NCI-H146 treated with DMSO at 0.1 percent for 48 hours (cell line): Measurements from ENCODE around the gene DNM2.
"Not testable (repeated sequence)": the region's sequence is repeated elsewhere in the genome, so short reads cannot be mapped to it uniquely, and the experiment has no call there.

Source experiments
- DNase-seq: peaks from one replicate; lab custom pipeline; 2025; ENCODE audit not compliant: unreplicated experiment; lab: John Stamatoyannopoulos, UW

The DNM2 gene

DNA sequence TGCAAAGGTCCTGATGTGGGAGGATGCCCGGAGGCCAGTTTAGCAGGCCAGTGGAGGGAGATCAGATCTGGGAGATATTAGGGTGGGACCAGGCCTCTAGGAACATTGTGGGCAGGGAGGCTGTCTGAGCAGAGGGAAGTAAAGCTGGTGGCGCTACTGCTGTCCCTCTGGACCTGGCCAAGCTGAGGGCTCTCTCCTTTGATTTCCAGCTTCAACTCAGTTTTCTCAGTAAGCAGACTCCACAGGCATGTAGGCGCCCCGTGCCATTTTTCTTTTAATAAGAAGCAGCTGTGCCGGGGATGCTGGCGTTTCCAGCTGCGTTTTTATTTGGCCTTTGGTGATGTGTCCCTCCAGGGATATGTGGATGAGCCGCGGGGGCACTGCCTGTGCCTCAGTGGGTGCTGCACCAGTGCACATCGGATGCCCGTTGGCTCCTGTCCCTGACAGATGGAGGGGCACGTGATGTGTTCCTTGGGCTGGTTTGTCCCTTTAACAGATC lies 6.7 kb downstream of the DNM2 start:
- DNase-seq = no peak

DNA sequence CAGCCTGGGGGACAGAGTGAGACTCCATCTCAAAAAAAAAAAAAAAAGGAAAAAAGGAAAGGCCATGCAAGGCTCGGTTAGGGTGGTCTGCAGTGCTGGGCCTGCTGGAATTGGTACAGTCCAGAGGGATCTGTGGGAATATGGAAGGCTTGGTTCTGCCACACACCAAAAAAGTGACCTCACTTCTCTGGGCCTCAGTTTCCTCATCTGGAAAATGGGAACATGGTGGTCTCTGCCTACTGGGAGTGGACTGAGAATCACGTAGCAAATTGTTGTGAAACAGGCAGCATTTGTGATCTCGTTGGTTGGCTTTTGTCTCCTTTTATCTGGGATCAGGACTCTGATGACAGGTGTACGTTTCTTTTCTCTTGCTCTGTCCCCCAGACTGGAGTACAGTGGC lies 7.5 kb downstream of the DNM2 start:
- no peak for DNase-seq

DNA sequence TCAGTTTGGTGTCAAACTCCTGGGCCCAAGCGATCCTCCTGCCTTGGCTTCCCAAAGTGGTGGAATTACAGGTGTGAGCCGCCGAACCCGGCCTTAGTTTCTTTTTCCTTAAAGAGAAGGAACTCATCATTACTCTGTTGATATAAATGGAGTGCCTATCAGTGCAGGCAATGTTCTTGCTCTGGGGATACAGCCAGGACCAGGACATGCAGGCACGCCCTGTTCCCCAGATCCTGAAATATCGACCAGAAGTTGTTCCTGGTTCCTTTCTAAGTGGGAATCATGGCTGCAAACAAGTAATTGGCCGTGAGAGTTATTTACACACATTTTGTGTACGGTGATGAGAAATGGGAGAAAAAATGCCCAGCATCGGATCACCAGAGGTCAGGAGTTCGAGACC lies 8.4 kb downstream of the DNM2 start:
- no peak for DNase-seq

DNA sequence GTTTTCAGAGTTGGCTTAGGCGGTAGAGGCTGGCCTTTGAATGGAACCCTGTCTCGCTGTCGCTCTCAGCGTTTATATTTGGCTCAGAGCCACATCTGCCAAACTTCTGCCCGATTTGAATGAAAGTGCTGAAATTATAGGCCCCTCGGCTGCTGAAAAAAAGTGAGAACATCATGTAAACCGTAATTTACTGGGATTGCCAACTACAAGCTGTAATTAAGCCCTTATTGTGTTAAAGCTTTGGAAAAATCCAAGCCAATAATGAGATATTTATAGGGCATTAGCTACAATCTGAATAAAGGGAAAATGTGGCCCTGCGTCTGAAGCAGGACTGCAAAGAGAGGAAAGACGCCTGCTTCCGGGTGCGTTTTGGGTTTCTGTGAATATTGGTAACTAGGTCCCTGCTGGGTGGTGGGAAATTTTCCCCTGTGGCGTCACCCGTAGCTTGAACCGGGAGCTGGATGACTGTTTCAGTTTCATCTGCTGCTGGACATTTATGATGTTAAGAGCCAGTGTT lies 9.9 kb downstream of the DNM2 start:
- no peak for DNase-seq

DNA sequence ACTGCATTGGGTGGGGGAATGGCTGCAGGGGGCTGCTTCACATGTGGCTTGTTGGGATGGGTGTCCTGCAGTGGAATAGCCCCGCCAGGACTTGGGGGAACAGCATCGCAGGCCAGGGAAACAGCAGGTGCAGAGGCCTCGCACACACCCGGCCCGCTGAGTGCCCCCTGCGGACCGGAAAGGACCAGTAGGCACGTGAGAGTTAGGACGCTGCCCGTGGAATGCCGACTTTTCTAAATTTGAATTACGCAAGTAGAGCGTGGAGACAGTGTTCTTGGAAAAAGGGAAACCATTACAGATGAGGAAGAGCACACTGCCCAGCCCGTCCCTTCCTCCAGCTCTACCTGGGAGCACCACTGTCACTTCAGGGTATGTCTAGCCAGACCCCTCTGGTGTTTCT lies 11.5 kb downstream of the DNM2 start:
- no peak for DNase-seq

DNA sequence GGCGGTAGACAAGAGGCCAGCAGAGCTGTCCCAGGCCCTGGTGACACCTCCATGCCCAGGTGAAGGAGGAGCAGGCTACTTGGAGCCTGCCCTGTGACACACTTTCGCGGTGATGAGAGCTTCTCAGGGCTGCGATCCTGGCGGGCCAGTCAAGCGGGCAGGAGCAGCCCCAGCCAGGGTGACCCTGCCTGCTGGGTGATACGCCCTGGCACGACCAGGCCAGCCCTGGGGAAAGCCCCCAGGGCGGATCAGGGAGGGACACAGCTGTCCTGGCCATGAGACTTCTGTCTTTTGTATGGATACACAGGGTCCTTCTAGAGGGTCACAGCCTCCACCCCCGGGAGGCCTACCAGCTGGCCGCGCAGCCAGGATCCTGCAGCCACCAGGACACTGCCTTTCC lies 13.1 kb downstream of the DNM2 start:
- no peak for DNase-seq

DNA sequence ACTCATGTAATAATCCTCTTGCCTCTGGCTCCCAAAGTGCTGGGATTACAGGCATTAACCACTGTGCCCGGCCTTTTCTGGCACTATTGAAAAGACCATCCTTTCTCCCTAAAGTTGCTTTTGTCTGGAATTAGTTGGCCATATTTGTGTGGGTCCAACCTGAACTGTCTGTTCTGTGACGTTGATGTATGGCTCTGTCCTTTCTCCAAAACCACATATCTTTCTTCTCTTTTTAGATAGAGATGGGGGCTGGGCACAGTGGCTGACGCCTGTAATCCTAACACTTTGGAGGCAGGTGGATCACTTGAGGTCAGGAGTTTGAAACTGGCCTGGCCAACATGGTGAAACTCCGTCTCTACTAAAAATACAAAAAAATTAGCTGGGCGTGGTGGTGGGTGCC lies 17.9 kb downstream of the DNM2 start:
- no peak for DNase-seq

DNA sequence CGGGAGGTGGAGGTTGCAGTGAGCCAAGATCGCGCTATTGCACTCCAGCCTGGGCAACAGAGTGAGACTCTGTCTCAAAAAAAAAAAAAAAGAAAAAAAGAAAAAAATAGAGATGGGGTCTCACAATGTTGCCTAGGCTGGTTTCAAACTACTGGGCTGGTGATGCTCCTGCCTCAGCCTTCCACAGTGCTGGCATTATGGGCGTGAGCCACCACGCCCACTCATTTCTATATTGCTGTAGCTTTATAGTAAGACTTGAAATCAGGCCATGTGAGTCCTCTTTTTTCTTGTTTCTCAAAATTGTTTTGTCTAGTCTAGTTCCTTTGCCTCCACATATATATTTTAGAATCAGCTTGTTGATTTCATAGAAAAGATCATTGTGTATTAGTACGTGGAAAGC lies 18.3 kb downstream of the DNM2 start:
- DNase-seq = no peak

DNA sequence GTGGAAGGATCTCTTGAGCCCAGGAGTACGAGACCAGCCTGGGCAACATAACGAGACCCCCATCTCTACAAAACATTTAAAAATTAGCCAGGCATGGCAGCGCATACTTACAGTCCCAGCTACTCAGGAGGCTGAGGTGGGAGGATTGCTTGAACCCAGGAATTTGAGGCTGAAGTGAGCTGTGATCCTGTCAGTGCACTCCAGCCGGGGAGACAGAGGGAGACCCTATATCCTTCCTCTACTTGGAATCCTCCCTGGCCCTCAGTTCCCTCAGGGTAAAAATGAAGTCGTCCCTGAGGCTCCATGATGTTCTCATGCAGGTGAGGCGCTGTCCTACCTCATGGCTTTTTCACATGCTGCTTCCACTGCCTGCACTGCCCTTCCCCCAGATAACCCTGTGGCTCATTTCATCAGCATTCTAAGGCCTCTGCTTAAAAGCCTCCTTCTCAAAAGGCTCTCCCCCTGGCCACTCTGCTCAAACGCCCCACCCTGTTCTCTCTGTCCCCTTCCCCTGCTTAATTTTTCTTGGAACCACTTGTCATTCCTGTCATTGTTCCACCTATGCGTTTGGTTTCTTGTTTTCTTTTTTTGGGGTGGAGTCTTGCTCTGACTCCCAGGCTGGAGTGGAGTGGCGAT lies 19.2 kb downstream of the DNM2 start:
- DNase-seq = no peak

DNA sequence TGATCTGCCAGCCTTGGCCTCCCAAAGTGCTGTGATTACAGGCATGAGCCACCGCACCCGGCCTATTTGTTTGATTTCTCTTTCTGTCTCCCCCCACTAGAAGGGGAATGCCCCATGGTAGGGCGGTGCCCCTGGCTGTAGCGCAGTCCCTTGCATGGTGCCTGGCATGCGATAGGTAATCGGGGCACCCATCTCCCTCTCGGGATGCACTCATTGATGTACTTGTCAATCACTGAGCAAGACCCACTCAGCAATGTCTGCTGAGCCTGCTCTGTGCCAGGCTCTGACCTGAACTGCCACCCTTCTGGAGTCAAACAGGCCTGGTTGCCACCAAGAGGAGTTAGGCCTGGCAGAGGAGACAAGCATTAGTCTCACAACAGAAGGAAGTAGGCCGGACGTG lies 19.8 kb downstream of the DNM2 start:
- DNase-seq = no peak

DNA sequence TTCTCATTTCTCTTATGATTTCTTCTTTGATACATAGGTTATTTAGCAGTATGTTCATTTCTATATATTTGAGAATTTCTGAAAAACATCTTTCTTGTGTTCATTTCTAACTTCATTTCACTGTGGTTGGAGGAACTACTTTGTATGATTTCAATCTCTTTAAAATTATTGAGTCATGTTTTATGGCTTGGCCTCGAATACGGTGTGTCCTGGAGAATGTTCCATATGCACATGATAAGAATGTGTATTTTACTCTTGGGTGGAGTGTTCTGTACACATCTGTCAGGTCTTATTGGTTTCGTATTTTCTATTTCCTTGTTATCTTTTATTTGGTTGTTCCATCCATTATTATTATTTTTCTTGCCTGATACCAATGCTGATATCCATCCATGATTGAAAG lies 22.9 kb downstream of the DNM2 start:
- DNase-seq = no peak

DNA sequence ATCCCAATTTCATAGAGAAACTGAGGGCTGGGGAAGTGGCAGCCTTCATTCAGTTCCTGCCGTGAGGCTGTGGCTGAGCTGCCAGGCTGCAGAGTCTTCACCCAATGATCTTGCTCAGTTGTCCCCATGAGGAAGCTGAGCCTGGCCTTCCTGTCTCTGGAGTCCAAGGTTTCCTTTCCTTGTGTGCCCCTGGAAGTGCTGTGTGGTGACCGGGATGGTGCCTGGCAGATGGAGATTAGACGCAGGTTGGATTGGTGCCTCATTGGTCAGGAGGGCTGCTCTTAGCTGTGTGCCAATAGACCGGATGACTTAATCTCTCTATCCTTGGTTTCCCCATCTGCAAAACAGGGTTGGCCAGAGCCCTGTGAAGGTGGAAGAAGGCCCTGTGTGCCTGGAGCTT lies 24.6 kb downstream of the DNM2 start:
- DNase-seq = no peak

DNA sequence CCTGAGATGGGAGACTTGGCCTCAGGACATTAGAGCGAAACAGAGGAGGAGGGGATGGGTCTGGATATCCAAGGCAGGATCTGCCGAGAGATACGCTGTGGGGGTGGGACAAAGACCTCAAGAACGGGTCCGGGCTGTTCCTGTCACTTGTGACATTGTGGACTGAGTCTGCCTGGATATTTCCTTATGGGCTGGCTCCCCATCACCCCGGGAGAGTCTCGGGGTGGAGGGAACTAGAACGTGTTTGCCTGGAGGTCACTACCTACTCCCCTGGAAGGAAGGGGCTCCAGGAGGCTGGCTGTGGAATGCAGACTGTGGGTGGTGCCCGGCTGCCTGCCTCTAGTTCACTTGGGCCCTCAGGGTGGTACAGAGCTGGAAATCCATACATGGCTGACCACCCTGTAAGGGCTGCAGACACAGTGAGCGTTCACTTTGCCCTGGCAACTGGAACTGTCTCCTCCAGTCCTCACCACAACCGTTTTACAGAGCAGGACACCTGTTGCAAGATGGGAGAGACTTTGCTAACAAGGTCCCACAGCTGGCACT lies 26.4 kb downstream of the DNM2 start:
- DNase-seq = no peak

DNA sequence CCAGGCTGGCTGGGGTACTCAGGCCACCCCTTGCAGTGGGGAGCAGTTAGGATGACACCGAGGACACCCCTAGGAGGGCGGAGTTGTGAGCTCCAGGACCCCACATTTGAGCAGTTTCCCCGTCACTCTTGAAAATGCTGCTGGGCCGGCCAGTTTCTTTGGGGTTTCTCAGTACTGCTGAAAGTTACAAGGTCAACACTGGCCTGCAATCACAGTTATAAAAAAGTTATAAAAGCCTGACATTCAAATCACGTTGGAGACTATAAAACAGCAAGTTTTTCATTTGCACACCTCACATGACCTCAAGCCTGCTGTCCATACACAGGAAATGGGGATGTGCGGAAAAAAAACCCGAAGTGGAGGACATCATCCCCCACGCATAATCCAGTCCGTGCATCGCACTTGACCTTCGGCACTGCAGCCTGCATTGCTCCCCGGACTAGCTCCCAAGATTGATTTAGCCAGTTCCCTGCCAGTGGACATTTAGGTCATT lies 27.0 kb downstream of the DNM2 start:
- DNase-seq = no peak

DNA sequence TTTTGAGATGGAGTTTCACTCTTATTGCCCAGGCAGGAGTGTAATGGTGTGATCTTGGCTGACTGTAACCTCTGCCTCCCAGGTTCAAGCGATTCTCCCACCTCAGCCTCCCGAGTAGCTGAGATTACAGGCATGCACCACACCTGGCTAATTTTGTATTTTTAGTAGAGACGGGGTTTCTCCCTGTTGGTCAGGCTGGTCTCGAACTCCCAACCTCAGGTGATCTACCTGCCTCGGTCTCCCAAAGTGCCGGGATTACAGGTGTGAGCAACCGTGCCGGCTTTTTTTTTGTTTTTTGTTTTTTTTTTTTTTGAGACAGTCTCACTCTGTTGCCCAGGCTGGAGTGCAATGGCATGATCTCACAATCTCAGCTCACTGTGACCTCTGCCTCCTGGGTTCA lies 28.6 kb downstream of the DNM2 start:
- not testable (repeated sequence) for DNase-seq

DNA sequence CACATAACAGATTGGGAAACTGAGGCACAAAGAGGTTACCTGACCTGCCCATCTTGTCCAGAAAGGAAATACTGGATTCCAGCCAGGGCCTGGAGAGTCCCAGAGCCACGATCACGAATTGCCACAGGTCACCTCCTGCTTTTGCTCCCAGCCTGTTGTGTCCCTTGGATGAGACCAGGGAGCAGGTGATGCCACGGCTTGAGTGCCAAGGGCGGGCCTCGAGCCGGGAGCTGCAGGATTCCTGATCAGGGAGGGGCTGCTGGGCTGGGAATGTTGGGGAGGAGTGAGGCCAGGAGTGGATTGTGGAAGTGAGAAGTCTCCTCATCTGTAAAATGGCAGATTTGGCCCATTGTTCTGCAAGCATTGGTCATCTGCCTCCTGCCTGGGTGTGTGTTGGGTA lies 29.4 kb downstream of the DNM2 start:
- no peak for DNase-seq

DNA sequence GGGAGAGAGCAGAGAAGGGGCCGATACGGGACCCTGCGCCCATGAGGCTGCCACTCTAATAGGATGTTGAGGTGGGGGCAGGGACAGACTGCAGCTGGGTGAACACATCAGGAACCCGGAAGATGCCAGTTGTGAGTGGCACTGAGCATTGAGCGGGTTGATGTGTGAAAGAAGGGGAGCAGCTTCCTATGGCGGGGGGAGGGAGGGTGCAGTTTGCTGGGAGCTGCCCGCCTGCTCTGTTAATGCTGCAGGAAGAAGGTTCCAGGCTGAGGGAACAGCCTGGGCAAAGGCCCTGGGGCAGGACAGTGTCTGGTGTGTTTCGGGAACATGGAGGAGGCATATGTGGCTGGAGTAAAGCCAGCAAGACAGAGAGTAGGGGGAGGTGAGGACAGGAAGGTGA lies 29.8 kb downstream of the DNM2 start:
- DNase-seq = no peak

DNA sequence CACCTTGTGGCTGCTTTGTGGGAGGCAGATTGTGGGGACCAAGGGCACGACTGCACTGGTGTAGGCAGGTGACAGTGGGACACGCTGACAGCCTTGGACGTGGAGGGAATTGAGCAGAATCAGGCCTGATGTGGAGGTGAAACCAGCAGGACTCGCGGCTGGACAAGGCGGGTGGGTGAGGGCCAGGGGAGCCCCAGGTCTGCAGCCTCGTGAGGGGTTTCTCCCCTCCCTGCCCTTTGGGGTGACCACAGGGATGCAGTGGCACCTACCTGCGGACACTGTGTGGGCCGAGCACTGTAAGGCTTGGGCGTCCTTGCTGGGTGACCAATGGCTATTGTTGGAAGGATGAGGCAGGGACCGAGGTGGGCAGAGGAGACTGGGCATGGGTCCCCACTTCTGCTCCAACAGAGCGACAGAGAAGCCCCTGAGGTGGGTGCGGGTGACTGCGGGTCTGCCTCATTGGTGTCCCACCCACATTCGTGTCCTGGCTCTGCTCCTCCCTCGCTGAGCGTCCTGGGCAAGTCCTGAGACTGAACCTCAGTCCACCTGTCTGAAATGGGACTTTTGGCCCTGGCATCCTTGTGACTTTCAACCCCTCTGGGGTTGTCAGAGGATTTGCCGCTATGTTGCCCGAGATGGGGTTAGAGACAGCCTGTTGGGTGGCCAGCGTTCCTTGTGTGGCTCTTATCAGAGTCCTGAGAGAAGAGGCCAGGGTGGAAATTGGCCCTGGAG lies 30.5 kb downstream of the DNM2 start:
- no peak for DNase-seq

DNA sequence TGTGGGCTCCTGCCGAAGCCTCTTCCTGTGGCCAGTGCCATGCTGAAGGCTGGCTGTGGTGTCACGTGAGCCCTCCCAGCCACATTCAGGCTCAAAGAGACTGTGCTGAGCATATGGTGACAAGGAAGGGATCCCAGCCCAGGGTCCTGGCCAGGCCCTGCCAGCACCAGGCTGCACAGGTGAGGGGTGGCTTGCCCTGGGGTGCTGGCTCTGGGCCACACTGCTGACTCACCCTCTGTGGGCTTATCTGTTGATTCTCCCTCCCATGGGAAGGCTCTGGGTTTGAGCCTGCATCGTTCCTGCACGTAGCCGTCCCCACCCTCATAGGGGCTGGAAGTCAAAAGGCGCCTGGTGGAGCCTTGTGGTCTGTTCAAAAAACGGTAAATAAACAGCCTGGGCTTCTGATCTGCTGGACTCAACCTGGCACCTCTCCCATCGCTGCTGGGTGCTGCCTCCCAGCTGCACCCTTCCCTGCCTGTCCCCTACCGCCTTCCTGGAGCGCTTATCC lies 31.1 kb downstream of the DNM2 start:
- DNase-seq = no peak

DNA sequence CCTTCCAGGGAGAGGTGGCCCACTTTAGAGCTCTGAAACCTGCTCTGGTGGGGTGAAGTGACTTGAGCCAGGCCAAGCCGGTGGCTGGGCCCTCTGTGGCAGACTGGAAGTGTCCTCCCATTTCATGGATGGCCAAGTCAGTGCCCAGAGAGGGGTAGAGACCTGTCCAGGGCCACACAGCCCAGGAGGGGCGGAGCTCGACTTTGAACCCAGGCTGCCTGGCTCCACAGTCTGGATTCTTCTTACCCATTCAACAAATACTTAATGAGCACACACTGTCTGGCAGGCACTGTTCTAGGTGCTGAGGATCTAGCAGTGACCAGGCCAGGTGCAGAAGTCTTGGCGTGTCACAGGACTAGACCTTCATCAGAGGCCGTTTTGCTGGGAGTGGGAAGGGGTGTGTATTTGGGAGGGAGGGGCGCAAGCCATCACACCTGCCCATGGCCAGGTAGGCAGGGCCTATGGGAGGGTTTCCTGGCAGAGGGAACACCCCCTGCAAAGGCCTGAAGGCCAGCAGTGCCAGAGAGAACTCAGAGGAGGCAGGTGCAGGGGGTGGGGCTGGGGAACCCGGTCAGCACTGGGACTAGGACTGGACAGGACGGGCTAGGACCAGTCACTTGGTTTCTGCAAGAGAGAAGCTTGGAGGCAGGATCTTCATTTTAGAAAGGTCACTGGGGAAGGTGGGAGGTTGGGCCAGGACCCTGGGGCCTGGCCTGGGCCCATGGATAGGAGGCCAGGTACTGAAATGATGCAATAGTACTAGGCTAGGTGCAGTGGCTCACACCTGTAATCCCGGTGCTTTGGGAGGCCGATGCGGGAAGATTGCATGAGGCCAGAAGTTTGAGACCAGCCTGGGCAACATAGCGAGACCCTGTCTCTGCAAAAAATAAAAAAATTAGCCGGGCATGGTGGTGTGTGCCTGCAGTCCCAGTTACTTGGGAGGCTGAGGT lies 31.8 kb downstream of the DNM2 start:
- no peak for DNase-seq
